HG03097 (cell line): ENCODE measurements around the gene RBKS.
"Not testable (repeated sequence)": the region's sequence is repeated elsewhere in the genome, so short reads cannot be mapped to it uniquely, and the experiment has no call there.

Source experiments
- ATAC-seq: cut with Tn5 transposase; IDR thresholded peaks from one replicate; pipeline ENCODE4 v1.9.1; 2021; ENCODE audit not compliant: unreplicated experiment, low FRiP score

Gene RBKS

GRCh38 chr2:27907547-27907946, 17.4 kb upstream of the RBKS start:
- ATAC-seq, result no peak

GRCh38 chr2:27906074-27906473, 15.9 kb upstream of the RBKS start:
- no peak for ATAC-seq

GRCh38 chr2:27904405-27904665, 14.1 kb upstream of the RBKS start:
- no peak for ATAC-seq

- no peak for ATAC-seq
Observed at GRCh38 chr2:27903649-27904404, 13.6 kb upstream of the RBKS start.

- ATAC-seq, result no peak
Observed at GRCh38 chr2:27903018-27903417, 12.8 kb upstream of the RBKS start.

- no peak for ATAC-seq
Observed at GRCh38 chr2:27902098-27902497, 11.9 kb upstream of the RBKS start.

- no peak for ATAC-seq
Observed at GRCh38 chr2:27901234-27901633, 11.0 kb upstream of the RBKS start.

GRCh38 chr2:27897717-27898116, 7.5 kb upstream of the RBKS start:
- no peak for ATAC-seq

- ATAC-seq, result no peak
Observed at GRCh38 chr2:27893006-27893405, 2.8 kb upstream of the RBKS start.

- ATAC-seq, result no peak
Observed at GRCh38 chr2:27891673-27892105, 1.5 kb upstream of the RBKS start.

- peak; percentile 12 for ATAC-seq
Observed at GRCh38 chr2:27890924-27891672, 911 bp upstream of the RBKS start.

GRCh38 chr2:27889774-27890145, 427 bp downstream of the RBKS start:
- no peak for ATAC-seq

- no peak for ATAC-seq
Observed at GRCh38 chr2:27888790-27889189, 1.4 kb downstream of the RBKS start.

- no peak for ATAC-seq
Observed at GRCh38 chr2:27887830-27888229, 2.4 kb downstream of the RBKS start.

- ATAC-seq, result no peak
Observed at GRCh38 chr2:27887111-27887510, 3.1 kb downstream of the RBKS start.

- ATAC-seq, result no peak
Observed at GRCh38 chr2:27886322-27886721, 3.9 kb downstream of the RBKS start.

- ATAC-seq, result no peak
Observed at GRCh38 chr2:27885661-27886060, 4.5 kb downstream of the RBKS start.

GRCh38 chr2:27885234-27885633, 5.0 kb downstream of the RBKS start:
- ATAC-seq, result no peak

- ATAC-seq, result no peak
Observed at GRCh38 chr2:27884601-27885000, 5.6 kb downstream of the RBKS start.

- ATAC-seq, result not testable (repeated sequence)
Observed at GRCh38 chr2:27882584-27882922, 7.6 kb downstream of the RBKS start.

GRCh38 chr2:27881815-27882583, 8.2 kb downstream of the RBKS start:
- not testable (repeated sequence) for ATAC-seq

- ATAC-seq, result no peak
Observed at GRCh38 chr2:27878825-27879224, 11.4 kb downstream of the RBKS start.
